AG09319 (cell line): ENCODE measurements around the gene CD58.

Experiments used
- DNase-seq: peaks from one replicate; pipeline ENCODE4 v3.0.0-alpha.2; 2010; ENCODE audit warnings: low read depth; ENCODE audit errors: extremely low read depth
- TF ChIP-seq, protein P1 (sequence below): IDR thresholded peaks from 2 replicates; pipeline ENCODE4 v1.5.1; 2011; ENCODE audit warnings: low read depth, mild to moderate bottlenecking, inconsistent platforms, low read length, moderate library complexity

Gene CD58

GRCh38 chr1:116574581-116575291 lies 3.9 kb upstream of the CD58 start:
- TF ChIP-seq, protein P1, sequence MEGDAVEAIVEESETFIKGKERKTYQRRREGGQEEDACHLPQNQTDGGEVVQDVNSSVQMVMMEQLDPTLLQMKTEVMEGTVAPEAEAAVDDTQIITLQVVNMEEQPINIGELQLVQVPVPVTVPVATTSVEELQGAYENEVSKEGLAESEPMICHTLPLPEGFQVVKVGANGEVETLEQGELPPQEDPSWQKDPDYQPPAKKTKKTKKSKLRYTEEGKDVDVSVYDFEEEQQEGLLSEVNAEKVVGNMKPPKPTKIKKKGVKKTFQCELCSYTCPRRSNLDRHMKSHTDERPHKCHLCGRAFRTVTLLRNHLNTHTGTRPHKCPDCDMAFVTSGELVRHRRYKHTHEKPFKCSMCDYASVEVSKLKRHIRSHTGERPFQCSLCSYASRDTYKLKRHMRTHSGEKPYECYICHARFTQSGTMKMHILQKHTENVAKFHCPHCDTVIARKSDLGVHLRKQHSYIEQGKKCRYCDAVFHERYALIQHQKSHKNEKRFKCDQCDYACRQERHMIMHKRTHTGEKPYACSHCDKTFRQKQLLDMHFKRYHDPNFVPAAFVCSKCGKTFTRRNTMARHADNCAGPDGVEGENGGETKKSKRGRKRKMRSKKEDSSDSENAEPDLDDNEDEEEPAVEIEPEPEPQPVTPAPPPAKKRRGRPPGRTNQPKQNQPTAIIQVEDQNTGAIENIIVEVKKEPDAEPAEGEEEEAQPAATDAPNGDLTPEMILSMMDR = peak; percentile 89

DNA sequence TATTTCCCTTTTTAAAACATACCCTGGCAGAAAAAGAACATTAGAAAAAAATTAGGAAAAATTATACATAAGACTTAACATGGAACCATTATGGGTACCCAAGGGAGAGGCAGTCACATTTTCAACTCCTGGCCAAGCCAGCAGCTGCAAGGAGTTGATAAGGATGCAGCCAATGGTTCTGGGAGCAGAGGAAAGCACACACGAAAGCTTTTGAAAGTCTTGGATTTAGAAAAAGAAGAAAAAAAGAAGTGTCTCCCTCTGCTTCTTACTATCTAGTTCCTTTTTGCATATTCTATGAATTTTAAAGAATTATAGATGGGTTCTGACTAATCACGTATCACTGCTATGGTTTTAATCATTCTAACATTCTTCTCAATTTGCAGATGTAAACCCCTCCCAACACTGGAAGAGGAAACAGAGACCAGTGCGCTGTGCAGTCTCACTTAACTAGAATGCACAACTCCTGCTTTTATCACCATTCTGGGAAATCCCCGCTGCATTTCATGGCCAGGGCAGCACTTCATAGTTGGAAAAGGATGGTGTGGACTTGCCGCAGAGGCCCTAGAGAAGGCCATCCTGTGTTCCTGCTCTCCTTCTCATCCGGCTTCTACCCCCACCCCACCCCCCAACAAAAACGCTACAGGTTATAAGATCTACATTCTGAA lies 2.7 kb upstream of the CD58 start:
- TF ChIP-seq, protein P1 = no peak; the same call in 1 of the 2 replicates
- no peak for DNase-seq

More at GRCh38 chr1:116574581-116575291, 3.9 kb upstream of the CD58 start:
- DNase-seq = peak; percentile 23

- DNase-seq = no peak
- TF ChIP-seq, protein P1 = no peak
These were observed 2.1 kb upstream of the CD58 start for GRCh38 chr1:116572771-116573430.

- TF ChIP-seq, protein P1 = no peak
These were observed 1.3 kb upstream of the CD58 start for GRCh38 chr1:116572099-116572498.

GRCh38 chr1:116571215-116571919 lies 541 bp upstream of the CD58 start:
- no peak for DNase-seq
- TF ChIP-seq, protein P1 = no peak

More at GRCh38 chr1:116572099-116572498, 1.3 kb upstream of the CD58 start:
- no peak for DNase-seq

DNA sequence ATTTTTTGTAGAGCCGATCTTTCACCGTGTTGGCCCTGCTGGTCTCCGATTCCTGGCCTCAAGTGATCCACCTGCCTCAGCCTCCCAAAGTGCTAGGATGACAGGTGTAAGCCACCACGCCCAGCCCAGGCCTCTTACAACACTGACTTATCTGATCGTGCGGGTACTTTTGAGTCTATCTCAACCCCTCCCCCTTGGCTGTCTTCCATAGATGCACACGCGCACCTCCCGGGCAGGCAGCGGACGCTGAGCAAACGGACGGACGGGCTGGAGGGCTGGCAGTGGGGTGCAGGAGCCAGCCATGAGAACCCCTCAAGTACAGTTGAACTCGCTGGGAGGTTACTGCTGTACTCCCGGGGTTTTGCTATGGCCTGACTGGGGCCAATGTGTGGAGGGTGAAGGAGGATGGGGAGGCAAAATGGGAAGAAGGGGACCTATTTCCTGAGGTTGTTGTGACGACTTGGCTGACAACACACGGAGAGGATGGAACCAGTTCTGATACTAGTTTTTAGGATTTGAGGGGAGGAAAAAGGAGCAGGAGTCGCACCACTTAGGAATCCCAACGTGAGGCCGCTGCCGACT lies 959 bp downstream of the CD58 start:
- TF ChIP-seq, protein P1 = no peak
- DNase-seq = no peak
